WI38 (cell line): ENCODE results near the gene SPON1.

Experiments
- H3K4me3 ChIP-seq: 2 replicates; pipeline ENCODE4 v1.5.1; 2011; ENCODE audit warnings: low read depth, mild to moderate bottlenecking, control low read depth, low read length
- TF ChIP-seq, protein P1 (sequence below): IDR thresholded peaks from 2 replicates; pipeline ENCODE4 v1.5.1; 2012; ENCODE audit warnings: low read depth, mild to moderate bottlenecking, control low read depth, low read length

Gene SPON1

DNA sequence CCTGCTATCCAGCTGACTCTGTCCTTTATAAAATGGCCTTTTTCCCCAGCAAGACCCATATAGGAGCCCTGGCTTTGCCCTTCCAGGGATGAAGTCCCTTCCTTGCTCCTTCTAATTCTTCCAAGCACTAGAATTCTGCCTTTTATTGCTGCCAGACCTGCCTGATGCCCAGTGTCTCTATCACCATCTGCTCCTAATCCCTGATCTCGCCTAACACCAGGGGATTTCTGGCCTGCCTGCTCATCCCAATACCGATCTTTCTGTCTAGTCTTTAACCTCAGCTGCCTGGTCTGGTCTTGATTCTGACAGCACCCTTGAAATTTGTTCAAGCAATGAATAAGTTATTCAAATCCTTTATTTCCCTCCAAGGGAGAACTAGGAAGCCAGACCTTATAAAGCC lies 150.2 kb downstream of the SPON1 start:
- H3K4me3 ChIP-seq = no peak overlapping the region
- TF ChIP-seq, protein P1, sequence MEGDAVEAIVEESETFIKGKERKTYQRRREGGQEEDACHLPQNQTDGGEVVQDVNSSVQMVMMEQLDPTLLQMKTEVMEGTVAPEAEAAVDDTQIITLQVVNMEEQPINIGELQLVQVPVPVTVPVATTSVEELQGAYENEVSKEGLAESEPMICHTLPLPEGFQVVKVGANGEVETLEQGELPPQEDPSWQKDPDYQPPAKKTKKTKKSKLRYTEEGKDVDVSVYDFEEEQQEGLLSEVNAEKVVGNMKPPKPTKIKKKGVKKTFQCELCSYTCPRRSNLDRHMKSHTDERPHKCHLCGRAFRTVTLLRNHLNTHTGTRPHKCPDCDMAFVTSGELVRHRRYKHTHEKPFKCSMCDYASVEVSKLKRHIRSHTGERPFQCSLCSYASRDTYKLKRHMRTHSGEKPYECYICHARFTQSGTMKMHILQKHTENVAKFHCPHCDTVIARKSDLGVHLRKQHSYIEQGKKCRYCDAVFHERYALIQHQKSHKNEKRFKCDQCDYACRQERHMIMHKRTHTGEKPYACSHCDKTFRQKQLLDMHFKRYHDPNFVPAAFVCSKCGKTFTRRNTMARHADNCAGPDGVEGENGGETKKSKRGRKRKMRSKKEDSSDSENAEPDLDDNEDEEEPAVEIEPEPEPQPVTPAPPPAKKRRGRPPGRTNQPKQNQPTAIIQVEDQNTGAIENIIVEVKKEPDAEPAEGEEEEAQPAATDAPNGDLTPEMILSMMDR = no peak

- TF ChIP-seq, protein P1 = no peak
- H3K4me3 ChIP-seq = no peak overlapping the region
These were observed 151.7 kb downstream of the SPON1 start for GRCh38 chr11:14114269-14114668.

DNA sequence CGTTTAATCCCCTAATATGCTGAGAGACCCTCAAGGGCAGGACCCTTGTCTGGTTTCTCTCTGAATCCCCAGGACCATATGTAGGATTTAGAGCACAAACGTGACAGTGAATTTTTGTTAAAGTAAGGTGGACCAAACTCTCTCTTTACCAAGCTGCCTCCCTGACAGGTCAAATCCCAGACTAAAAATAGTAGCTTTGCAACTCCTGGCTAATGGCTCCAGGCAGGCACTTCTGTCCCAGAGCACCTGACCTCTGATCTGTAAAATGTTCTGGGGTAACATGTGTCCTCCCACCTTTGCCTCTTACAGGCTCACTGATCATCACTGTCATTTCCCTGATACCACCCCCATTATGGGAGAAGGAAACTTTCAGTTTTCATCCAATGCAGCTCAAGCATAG lies 152.3 kb downstream of the SPON1 start:
- TF ChIP-seq, protein P1 = no peak
- no peak overlapping the region for H3K4me3 ChIP-seq

- TF ChIP-seq, protein P1 = no peak
- no peak overlapping the region for H3K4me3 ChIP-seq
These were observed 155.1 kb downstream of the SPON1 start for GRCh38 chr11:14117632-14118031.

GRCh38 chr11:14118072-14118471 lies 155.5 kb downstream of the SPON1 start:
- TF ChIP-seq, protein P1 = no peak

DNA sequence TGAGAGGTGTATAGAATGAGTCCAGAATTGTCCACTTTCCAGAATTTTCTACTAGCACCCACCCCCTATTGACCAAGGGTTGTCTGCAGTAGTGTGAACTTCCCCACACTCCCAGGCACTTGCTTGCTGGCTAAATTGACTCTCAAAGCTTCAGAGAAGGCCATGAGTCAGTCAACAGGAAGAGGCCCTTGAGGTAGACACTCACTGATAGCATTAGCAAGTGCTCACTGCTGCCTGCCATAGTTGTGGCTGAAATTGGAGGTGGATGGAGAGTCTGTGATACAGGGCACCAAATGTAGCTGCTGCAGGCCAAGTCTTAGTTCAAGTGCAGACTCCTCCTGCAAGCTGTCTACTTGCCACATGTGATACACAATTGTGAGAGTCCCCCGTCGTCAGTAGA lies 156.8 kb downstream of the SPON1 start:
- TF ChIP-seq, protein P1 = no peak

More at GRCh38 chr11:14118072-14118471, 155.5 kb downstream of the SPON1 start:
- H3K4me3 ChIP-seq = no peak overlapping the region

GRCh38 chr11:14124350-14124749 lies 161.8 kb downstream of the SPON1 start:
- TF ChIP-seq, protein P1 = no peak
- H3K4me3 ChIP-seq = no peak overlapping the region

More for the DNA sequence above, 156.8 kb downstream of the SPON1 start:
- H3K4me3 ChIP-seq = no peak overlapping the region
